ENCODE results near the gene KLF6.

Gene KLF6

DNA sequence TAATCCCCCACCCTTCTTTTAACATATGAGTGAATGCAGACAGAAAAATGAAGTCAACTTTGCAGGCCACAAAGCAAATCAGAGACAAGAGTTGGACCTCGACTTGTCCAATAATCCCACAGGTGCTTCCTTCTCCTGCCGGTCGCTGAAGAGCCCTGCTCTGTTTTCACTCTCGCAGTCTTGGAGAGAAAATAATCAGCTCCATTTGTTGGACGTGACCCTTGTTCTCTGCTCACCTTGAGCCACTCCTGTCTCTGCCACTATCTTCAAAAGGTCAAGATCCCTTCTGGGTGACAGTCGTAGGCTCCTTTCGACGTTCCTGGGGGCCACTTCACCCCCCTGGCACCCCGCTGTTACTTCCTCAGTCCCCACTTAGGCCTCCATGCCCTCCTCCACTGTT, 2.8 kb upstream of the KLF6 start:
- no peak for DNase-seq (ENCODE audit: low spot score)

DNA sequence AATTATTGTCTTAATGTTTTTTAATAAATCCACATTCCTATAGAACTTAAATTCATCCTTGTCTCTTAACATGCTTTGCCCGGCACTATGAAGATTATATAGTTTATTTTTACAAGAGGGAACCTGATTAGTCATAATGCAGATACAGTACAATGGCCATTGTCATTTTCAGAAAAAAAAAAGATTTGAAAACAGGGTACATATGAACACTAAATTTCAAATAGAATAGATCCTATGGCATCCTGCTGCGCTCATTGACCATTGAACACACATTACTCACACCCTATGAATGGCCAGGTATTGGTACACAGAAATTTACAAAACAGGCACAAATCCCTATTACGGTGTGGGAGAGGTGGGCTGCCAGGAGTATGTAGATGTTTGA, 2.0 kb upstream of the KLF6 start:
- DNase-seq (ENCODE audit: low spot score) = no peak

DNA sequence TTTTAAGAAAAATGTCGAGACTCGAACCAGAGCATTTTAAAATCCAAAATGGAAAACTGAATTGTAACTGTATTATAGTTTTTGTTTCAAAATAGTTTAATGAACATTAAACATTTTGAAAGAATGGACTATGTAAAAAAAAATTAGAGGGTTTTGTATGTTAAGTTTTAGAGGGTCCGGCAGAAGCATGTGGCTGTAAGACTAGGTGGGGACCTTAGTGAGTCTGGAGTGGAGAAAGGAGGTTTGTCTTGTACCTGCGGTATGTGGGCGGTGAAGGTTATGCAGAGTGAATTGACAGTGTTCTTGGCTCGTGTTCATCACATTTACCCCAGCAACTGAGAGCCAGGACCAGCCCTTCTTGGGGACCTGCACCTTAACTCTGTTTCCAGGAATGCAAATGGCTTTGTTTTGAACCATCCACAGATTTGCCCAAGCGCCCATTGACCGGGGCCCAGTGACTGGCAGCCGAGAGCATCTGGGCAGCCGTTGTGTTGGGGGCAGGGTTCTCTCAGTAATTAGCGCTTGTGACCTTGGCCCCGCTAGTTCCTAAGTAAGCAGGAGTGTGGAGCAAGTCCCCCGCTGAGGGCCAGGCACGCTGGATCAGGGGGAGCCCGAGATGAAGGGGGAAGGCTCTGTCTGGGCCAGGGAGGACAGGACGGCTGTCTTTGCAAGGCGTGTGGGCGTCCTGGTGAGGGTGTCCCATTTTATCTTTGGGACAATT, 1.4 kb upstream of the KLF6 start:
- no peak for DNase-seq (ENCODE audit: low spot score)

DNA sequence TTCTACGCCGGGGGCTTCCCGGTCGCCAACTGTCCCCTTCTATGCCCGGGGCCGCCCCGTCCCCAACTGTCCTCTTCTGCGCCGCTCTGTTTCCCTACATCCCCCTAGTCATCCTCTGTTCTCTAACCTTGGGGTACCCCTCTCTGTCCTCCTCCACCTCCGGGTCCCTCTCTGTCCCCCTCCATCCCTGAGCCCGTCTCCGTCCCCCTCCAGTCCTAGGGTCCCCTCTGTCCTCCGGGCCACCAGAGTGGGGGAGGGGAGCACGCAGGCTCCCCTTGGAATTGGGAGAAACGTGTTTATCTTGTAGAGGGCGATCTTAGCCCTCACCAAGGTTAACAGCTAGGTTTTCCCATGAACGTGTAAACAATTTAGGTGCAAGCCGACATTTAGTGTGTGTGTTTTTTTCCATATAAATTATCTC, 852 bp upstream of the KLF6 start:
- DNase-seq (ENCODE audit: low spot score) = peak; percentile 39

DNA sequence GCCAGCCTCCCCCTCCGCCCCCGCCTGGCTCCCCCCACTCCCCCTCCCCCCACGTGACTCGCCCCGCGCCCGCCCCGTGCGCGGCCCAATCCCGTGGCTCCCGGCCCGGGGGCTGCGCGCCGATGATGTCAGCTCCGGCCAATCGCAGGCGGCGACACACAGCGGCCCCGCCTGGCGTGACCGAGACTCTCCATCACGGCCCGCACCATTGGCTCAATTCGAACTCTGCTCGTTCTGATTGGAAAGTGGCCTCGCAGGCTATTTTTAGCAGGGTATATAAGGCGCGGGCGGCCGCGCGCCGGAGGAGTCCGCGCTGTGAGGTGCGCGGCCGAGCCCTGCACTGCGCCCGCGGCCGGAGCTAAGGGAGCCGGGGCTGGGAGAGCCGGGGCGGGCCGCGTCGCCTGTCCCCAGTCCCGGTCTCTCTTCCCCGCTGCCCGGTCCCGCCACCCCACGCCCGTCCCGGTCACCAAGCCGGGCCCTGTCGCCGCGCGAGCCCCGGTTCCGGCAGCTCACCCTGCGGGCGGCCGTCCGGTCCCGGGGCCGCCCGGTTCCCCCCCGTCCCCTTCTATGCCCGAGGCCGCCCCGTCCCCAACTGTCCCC, 342 bp upstream of the KLF6 start:
- DNase-seq (ENCODE audit: low spot score) = peak; percentile 99

DNA sequence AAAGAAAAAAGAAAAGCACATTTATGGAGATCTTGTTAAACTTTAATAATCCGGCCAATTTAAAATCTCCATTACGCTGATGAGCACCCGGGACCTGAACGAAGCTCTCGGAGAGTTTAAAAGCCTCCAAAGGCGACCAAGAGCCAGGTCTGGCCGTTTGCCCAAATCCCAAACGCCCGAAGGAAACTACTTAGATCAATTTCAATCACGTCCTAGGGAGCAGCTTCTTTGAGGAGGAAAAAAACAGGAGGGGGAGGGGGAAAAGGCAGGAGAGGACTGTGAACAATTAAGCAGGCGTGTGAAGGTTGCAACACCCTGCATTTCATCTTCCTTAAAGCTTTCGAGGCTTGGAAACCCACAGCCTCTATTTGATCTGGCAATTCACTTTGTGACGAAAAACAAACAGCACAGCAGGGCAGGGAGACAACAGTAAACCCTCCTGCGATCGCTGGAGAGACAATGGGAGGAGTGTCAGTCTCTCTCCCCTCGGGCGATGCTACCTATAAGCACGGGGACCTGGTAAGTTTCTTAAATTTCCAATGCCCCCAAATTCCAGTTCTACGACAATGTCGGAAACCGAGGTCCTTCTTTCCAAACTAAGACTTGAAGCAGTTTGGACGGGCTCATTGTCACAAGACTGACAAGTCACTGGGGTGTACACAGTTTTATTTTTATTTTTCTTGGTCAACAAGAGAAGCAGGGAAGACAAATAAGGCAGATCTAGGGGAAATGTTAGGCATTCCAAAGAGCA, 1.2 kb downstream of the KLF6 start:
- peak; percentile 62 for DNase-seq (ENCODE audit: low spot score)

DNA sequence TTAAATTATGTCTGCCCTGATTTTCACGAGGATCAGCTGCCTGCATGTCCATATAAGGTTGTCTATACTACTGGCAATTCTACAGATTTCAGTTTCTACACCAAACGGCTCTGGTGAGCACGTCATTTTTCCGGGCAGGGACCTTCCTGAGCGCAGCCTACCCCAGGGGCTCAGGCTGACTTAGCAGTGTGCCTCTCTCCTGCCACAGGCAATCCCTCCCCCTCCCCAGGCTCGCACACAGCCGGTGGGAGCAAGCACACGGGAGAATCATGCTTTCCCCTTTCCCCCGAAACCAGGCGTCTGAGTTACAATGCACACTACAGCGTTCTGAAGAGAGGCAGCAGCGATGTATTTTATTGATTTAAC, 1.7 kb downstream of the KLF6 start:
- DNase-seq (ENCODE audit: low spot score) = peak; percentile 58

DNA sequence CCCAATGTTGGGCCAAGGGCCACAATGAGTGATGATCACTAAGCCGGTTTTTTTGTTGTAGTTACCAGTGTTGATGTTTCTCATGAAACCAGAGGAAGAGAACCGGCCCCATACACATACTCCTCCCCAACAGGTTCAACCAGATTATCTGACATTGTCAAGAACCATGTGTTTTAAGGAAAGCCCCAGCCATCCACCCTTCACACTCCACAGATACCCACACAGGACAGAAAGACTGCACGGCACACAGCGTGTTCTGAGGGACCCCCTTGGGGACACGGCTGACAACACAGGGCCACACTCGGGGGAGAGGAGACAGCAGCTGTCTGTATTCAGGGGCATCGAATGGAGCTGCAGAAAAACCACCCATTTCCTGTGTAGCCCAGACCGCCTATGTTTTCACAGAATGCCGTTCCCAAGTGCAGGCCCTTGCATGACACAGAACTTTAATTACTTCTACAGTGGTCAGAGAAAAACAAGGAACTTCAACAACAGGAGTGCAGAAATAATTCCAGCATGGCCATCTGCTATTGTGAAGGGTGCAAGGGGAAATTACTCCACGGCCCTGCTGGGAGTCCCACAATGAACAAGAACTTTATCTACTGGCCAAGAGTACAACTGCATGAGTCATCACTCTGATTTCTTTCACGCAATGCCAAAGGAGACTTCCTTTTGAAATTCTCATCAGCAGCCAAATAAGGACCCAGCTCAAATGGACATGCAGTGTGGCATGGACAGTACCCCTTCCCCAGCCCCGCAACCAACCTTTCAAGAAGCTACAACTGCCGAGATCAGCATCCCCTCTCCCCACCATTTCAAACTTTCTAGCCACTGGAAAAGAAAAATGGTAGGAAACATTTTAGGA, 2.3 kb downstream of the KLF6 start:
- peak; percentile 73 for DNase-seq (ENCODE audit: low spot score)

DNA sequence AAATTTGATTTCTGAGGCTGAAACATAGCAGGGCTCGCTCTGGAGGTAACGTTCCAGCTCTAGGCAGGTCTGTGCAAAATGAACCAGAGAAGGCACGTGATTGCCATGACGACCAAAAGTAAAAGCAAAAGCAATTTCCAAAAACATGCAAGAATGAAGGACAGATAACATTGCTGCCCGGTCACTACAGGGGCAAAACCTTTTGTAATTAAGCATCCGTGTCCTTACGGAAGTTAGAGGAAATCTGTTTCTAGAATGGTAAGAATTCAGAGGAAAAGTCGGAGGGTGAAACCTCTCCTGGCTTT, 2.9 kb downstream of the KLF6 start:
- no peak for DNase-seq (ENCODE audit: low spot score)

DNA sequence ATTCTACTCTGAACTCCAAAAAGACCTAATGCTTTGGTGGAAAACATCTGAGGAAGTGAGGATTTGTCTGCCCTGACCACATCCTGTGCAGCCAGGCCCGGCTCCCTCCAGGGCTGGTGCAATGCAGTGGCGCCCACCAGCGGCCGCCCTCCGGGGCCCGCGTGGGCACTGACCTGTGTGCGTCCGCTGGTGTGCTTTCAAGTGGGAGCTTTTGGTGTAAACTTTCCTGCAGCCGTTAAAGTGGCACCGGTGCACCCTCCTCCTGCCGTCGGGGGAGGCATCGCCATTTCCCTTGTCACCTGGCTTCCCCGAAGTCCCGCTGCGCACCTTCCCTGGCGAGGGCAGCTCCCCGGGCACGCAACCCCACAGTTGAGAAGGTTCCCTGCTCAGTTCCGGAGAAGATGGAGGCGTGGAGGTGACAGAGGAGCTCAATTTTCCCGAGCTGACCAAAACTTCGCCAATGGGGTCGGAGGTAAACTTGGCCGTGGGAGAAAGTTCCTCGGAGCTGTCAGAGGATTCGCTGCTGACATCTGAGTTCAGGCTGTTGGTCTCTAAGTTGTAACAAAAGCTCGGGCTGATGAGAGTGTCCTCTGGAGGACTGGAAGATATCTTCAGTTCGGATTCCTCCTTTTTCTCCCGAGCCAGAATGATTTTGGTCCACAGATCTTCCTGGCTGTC, 3.4 kb downstream of the KLF6 start:
- DNase-seq (ENCODE audit: low spot score) = no peak

DNA sequence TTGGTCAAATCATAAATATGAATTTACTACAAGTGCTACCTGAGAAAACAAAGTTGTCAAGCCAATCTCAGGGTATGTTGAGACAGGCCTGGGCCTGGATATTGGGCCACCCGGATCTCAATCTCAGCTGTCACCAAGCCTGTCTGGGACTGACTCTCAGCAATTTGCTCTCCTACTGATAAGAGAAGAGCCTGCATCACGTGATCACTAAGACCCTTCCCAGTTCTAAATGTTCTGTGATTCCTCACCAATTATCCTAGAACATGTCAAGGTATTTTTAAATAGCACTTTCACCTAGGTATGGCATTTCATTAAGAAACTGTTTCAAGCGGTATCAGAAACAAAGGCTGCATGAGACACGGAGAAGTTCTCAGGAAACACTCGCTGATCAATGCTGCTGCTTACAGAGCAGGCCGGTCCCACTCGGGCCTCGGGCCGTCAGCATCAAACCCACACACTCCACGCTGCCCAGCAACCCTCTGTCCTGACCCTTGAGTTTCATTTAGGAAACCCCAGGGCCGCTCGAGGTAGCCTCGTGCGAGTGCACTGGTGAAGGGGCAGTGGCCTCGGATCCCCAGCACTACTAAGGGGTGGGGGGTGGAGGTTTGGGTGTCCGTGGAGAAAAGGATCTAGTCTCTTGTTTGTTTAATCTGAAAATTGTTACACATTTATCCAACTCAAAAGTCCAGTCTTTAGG, 4.1 kb downstream of the KLF6 start:
- DNase-seq (ENCODE audit: low spot score) = no peak

DNA sequence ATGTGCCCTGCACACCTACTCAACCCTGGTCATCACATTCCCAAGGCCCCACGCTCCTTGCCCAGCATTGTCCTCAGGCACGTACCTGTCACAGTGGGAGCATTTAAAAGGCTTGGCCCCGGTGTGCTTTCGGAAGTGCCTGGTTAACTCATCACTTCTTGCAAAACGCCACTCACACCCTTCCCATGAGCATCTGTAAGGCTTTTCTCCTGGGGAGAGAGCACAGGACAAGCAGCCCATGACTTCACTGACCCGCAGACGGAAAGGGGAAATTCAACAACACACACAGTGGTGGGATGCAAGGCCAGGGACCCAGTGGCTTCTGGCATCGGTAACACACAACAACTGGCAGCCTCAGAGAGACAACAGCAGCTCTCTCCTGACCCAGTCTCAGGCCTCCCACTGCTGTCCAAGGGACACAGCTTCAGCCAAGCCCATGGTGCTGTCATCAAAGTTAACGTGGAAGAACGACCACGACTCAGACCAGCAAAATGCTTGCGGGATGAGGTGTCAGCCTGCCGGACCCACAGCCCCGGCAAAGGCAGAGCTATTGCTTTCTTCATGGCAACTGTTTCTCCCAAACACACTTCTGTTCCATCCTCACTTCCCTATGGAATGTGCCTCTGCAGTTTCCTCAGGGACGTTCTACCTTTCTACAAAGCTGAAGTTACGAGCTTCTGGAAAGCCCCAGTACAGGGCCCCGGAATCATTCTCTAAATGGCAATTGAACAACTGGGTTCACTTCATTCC, 4.8 kb downstream of the KLF6 start:
- no peak for DNase-seq (ENCODE audit: low spot score)

DNA sequence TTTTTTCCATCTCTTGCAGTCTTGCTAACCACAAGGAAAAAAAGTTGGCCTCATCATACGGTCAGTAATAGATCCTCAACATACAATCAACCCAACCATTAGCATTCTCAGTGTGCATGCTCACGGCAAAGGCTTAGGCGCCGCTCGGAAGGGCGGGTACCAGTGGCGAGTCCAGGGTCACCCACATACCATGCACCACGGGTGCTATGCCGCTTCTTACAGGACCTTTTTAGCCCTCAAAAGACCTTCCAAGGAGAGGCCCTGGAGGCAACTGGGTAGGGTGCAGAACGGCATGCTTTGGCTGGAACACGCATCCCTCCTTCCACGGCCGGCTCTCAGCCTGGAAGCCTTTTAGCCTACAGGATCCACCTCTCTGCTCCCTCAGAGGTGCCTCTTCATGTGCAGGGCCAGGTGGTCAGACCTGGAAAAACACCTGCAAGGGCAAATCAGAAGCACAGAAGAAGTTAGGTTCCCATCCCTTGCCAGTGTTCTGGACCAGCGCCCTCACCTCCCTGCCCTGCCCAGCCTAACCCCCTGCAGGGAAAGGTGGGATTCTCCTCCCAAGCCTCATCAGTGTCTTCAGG, 5.8 kb downstream of the KLF6 start:
- DNase-seq (ENCODE audit: low spot score) = no peak

DNA sequence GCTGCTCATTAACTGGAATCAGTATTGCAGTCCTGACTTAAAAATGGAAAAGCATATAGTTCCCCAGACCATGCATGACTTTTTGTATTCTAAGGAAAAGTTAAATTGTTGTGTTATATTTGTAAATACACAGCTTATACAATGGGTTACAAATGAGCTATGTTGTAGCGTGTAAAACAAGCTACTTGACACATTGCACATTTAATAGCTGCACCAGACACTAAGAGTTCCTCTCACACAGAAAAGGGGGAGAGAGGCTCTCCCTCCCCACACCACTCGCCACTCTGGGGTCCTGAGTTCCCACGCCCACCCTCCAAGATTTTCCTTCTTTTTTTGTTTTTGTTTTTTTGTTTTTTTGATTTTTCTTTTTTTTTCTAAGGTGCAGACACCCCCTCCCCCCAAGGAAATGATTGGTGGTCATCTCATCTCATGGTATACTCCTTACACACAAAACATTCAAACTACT, 6.3 kb downstream of the KLF6 start:
- DNase-seq (ENCODE audit: low spot score) = no peak

DNA sequence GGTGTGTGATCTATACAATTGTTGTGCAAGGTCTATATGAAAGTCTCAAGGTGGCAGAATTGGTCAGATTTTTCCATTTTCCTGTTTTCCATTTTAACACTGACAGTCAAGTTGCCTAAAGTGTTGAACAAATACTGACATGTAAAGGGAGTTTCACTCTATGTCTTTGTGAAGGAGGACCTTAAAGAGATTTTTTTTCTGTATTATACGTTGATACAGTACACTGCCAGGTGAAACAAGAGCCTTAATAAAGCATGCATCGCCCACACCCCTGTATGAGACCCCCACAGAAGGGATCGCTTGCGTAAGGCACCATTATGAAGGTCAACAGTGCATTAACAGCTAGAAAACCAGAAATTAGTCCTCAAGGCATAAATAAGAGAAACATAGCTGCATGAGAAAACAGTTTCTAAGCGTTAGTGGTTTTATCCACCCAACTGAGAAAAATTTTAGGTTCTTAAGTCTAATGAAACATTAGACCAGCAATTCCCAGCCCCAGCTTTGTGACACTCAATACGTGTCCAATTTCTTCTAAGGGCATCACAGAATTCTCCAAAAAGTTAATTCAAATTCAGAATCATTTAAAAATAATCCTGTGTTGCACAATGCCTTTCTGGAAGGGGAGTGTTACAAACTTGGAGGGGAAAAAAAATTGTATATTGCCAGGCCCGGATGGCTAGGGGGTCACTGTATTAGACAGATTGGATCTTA, 6.9 kb downstream of the KLF6 start:
- DNase-seq (ENCODE audit: low spot score) = no peak

DNA sequence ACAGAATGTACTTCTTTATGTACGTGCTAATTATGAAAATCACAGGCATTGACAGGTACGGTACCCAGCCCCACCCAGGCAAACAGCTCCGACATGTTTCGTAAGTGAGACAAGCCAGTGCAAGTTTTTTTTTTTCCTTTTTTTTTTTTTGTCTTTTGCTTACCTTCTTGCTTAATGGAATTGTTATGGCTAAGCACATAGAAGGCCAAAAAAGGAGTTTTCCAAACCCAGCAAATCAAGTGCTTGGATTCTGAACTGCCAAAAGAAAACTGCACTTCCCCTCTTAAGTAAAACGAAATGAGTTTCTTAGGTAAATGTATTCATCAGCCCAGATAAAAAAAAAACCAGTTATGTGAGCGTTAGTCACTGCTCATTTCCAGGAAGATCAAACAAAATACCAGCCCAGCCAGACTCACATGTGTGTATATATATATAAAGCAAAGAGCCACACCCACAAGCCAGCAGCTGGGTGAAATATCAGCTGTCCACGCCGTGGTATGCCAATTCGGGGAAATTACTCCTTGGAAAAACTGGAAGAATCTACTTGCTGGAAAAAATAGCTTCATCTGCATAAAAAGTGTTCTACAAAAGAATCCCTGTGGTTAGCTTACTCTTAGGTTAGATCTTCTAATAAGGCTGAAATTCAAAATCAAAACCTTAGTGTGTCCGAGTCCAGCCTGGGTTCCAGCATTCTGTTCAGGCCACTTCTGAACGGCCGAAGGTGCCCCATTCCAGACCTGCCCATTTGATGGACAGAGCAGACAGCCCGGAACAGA, 8.0 kb downstream of the KLF6 start:
- DNase-seq (ENCODE audit: low spot score) = no peak

DNA sequence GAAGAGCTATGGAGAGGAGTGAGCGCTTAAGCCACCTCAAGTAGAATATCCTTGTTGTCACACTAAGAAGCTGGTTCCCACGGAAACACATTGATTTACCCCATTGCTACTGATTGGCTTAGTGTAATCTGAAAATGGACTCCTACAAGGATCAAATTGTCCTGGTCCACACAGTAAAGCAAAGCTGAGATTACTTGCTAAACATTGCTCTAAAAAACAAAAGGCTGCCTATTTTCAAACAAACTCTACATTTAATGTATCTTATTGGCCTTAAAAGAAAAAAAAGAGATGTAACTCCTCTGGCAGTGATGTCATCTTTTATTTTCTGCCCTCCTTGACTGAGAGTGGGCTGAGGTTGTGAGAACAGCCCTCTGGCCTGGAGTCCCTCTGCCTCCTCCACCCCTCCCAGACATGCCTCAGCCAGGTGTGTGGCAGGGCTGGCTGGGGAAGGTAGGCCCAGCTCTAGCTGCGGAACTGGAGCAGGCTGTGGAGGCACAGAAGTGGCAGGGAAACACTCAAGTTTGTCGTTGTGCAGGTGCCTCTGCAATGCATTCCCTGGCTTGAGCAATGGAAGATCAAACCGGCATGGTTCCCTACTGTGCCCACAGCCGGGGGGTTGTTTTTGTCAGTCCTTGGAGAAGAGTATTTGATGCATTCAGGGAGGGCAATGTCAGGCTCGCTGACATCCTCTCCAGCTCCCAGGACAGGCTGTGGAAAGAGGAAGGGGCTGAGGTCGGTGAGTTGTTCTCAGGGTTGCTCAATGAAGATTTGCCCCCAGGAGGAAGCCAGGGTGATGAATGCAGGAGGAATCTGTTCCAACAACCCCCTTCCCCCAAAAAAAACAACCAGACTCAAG, 9.1 kb downstream of the KLF6 start:
- no peak for DNase-seq (ENCODE audit: low spot score)

All from HuH-7.5 (cell line).